ENCODE measurements around the gene CCDC83.

- no peak for TF ChIP-seq ZNF248 (tag by site-specific recombination; IDR thresholded peaks at IDR 0.05)
- TF ChIP-seq YY1 (tag by site-specific recombination; IDR thresholded peaks at IDR 0.05) = no peak
- TF ChIP-seq ZBTB8A (tag by site-specific recombination; IDR thresholded peaks at IDR 0.05) = peak; percentile 73
- no peak for TF ChIP-seq ZFP69B (tag by site-specific recombination; IDR thresholded peaks at IDR 0.05)
- TF ChIP-seq CTCF (tag by site-specific recombination; IDR thresholded peaks at IDR 0.05) = 0 out of 2 replicates have a peak, but pooled peaks have one; percentile 16
- TF ChIP-seq ZNF292 (tag by site-specific recombination; IDR thresholded peaks at IDR 0.05; ENCODE audit: borderline replicate concordance, low read depth) = no peak
Measured at GRCh38 chr11:85810871-85811611, 44.1 kb upstream of the CCDC83 start, which contains the start of gene SYTL2.

All from HEK293 (cell line).